NCI-H510A treated with DMSO at 0.1 percent for 48 hours (cell line): ENCODE results near the gene CYP2C19.
"Not testable (repeated sequence)": the region's sequence is repeated elsewhere in the genome, so short reads cannot be mapped to it uniquely, and the experiment has no call there.

Experiments used
- DNase-seq: peaks from one replicate; lab custom pipeline; 2025; lab: John Stamatoyannopoulos, UW

The CYP2C19 gene

GRCh38 chr10:94762393-94762792 lies at the start of gene CYP2C19:
Gene CYP2C19 (plus strand): TSS chr10:94762681. CDS start chr10:94762706, 25 bp downstream.
- no peak for DNase-seq

- DNase-seq = no peak
Measured at GRCh38 chr10:94725871-94726270, 36.6 kb upstream of the CYP2C19 start.

- DNase-seq = no peak
Measured at GRCh38 chr10:94735197-94735596, 27.3 kb upstream of the CYP2C19 start.

- no peak for DNase-seq
Measured at GRCh38 chr10:94738588-94738987, 23.9 kb upstream of the CYP2C19 start.

GRCh38 chr10:94747137-94747536 lies 15.3 kb upstream of the CYP2C19 start:
- DNase-seq = no peak

- no peak for DNase-seq
Measured at GRCh38 chr10:94747838-94748237, 14.6 kb upstream of the CYP2C19 start.

- no peak for DNase-seq
Measured at GRCh38 chr10:94757916-94758315, 4.6 kb upstream of the CYP2C19 start.

GRCh38 chr10:94760586-94761178 lies 1.8 kb upstream of the CYP2C19 start:
- no peak for DNase-seq

GRCh38 chr10:94775425-94775824 lies 12.9 kb downstream of the CYP2C19 start:
- not testable (repeated sequence) for DNase-seq

GRCh38 chr10:94777886-94778458 lies 15.5 kb downstream of the CYP2C19 start:
- DNase-seq = no peak

- DNase-seq = no peak
Measured at GRCh38 chr10:94780844-94781243, 18.4 kb downstream of the CYP2C19 start.

- DNase-seq = no peak
Measured at GRCh38 chr10:94784256-94784655, 21.8 kb downstream of the CYP2C19 start.

GRCh38 chr10:94785211-94785610 lies 22.7 kb downstream of the CYP2C19 start:
- DNase-seq = no peak

GRCh38 chr10:94800551-94800950 lies 38.1 kb downstream of the CYP2C19 start:
- DNase-seq = not testable (repeated sequence)

- DNase-seq = no peak
Measured at GRCh38 chr10:94803307-94803706, 40.8 kb downstream of the CYP2C19 start.

- not testable (repeated sequence) for DNase-seq
Measured at GRCh38 chr10:94830025-94830424, 67.5 kb downstream of the CYP2C19 start.

- no peak for DNase-seq
Measured at GRCh38 chr10:94846204-94846603, 83.7 kb downstream of the CYP2C19 start.

- no peak for DNase-seq
Measured at GRCh38 chr10:94850766-94851165, 88.3 kb downstream of the CYP2C19 start.

GRCh38 chr10:94851263-94851662 lies 88.8 kb downstream of the CYP2C19 start:
- no peak for DNase-seq

GRCh38 chr10:94852438-94852837 lies 90.0 kb downstream of the CYP2C19 start:
- no peak for DNase-seq

- DNase-seq = no peak
Measured at GRCh38 chr10:94853065-94853464, 90.6 kb downstream of the CYP2C19 start.

GRCh38 chr10:94858005-94858404 lies 95.5 kb downstream of the CYP2C19 start:
- DNase-seq = peak; percentile 9

GRCh38 chr10:94859086-94859485 lies 96.6 kb downstream of the CYP2C19 start:
- DNase-seq = no peak

GRCh38 chr10:94878649-94879048 lies 116.2 kb downstream of the CYP2C19 start:
- no peak for DNase-seq
